Omental fat pad (tissue), 4 donors: Measurements from ENCODE around the gene SAMD4A. TPM values are rescaled to one million over a fixed set of nuclear protein-coding genes. Genes with fewer than 3 reads are reported as not detected.

Experiments
- ATAC-seq: fragments of 150-250 bp; one replicate; pipeline ENCODE4 v1.9.1; 2016; ENCODE audit warnings: mild to moderate bottlenecking, moderate library complexity; ENCODE audit not compliant: low FRiP score
- DNase-seq: peaks from one replicate; pipeline ENCODE4 v3.0.0-alpha.2; 2019; ENCODE audit warnings: low spot score
- total RNA-seq, 4 donors: library from RNA; depleted of rRNA; stranded (reverse); fragments of >200 nt; gene quantifications; one replicate each; pipeline ENCODE4 v1.1.0, GENCODE V29; 2016
- TF ChIP-seq, protein P1 (sequence below), 3 donors: fragments of 450-650 bp; IDR thresholded peaks; one replicate each; pipeline ENCODE4 v1.5.1; 2016 to 2017; ENCODE audit warnings: antibody characterized with exemption in 3 of 3, mild to moderate bottlenecking in 3 of 3, moderate library complexity in 2 of 3

Gene SAMD4A
- total RNA-seq, 4 donors from 2014 or later, result 33.9 to 116 (median 38.3) TPM

DNA sequence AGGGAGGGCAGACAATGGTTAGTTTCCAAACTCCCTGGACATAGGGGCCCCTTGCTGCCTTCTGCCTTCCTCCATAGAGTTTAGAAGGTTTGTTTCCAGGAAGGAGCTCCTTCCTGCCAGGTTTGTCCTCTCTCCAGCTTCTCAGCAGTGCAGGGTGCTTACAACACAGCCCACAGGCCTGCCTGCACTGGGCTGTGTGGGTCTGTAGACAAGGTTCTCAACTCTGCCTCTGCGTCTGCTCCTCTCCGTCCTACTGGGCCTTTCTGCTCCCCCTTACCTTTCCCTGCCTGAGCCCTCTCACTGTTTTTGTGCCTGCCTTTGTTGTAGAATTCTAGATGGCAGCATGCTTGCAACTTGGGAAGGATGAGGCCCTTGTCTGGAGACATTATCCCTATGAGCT, 124.0 kb downstream of the SAMD4A start:
- DNase-seq (no peak), ATAC-seq (no peak)
- TF ChIP-seq, protein P1, sequence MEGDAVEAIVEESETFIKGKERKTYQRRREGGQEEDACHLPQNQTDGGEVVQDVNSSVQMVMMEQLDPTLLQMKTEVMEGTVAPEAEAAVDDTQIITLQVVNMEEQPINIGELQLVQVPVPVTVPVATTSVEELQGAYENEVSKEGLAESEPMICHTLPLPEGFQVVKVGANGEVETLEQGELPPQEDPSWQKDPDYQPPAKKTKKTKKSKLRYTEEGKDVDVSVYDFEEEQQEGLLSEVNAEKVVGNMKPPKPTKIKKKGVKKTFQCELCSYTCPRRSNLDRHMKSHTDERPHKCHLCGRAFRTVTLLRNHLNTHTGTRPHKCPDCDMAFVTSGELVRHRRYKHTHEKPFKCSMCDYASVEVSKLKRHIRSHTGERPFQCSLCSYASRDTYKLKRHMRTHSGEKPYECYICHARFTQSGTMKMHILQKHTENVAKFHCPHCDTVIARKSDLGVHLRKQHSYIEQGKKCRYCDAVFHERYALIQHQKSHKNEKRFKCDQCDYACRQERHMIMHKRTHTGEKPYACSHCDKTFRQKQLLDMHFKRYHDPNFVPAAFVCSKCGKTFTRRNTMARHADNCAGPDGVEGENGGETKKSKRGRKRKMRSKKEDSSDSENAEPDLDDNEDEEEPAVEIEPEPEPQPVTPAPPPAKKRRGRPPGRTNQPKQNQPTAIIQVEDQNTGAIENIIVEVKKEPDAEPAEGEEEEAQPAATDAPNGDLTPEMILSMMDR (IDR thresholded peaks at IDR 0.05), result no peak

DNA sequence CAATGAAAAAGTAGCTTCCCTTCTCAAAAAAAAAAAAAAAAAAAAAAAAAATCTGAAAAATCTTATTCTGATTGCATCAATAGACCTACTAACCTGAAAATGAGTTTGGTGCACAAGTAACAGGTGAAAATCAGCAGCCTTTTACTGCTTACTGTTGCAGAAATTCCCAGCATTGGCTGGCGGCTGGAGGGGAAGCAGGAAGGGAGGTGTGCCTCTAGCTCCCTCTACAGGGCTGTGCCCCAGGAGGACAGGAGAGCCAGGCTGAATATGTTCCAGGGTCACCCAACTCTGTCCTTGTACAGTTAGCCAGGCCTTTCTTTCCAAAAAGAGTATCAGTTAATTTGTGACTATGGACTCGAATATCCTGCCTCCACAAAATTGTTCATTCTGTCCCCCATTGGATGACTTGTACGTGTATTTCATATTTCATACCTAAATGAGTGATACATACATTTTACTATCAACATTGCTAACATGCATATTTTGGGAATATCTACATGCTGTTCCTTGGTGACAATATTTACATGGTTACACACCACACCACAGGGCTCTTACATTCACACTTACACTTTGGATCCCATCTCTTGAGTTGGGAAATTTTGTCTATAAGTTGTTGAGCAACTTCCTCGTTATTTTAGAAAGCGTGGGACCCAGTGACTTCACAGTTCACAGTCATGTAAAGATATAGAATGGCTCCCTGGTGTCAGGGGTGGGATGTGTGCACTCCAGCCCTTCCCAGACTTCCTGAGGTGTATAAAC, 124.8 kb downstream of the SAMD4A start:
- DNase-seq (peak; percentile 50), ATAC-seq (peak; percentile 71)
- TF ChIP-seq, protein P1 (IDR thresholded peaks at IDR 0.05), result peak in 1 of 3 donors; percentile 52

DNA sequence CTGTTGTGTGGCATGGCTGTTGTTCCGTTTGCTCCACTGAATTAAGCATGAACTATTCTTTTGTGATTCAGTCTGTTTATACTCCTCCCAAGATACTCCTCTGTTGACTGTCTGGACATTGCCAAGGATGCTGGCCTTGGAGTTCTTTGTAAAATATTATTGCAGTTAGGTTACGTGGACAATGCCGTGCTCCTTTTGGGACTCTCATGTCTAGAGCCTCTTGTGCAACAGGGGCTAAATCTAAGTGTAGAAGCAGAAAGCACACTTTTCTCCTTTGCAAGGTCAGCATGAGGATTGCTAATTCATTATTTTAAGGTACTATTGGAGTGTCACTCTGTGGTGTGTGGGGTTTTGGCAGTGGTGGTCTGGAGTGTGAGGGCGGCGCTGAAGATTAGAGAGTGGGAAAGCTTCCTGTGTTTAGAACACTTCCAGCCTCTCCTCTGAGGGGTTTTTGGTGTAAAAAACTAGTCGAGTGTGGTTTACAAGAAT, 125.4 kb downstream of the SAMD4A start:
- ATAC-seq (no peak), DNase-seq (no peak)
- TF ChIP-seq, protein P1 (IDR thresholded peaks at IDR 0.05), result no peak

DNA sequence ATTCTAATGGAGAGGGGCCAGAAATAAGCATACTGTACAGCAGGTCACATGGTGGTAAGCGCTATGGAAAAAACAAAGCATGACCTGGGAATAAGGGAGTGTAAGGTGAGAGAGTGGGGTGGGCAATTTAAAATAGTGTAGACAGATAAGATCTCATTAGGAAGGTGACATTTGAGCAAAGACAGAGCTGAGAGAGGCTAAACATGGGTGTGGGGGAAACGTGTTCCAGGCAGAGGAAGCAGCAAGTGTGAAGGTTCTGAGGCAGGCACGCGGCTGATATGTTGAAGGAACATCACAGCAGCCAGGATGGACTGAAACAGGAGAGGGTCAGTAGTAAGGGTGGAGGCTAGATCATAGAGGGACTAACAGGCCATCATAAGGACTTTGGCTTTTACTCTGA, 126.8 kb downstream of the SAMD4A start:
- TF ChIP-seq, protein P1 (IDR thresholded peaks at IDR 0.05), result no peak
- no peak for ATAC-seq
- DNase-seq, result no peak

DNA sequence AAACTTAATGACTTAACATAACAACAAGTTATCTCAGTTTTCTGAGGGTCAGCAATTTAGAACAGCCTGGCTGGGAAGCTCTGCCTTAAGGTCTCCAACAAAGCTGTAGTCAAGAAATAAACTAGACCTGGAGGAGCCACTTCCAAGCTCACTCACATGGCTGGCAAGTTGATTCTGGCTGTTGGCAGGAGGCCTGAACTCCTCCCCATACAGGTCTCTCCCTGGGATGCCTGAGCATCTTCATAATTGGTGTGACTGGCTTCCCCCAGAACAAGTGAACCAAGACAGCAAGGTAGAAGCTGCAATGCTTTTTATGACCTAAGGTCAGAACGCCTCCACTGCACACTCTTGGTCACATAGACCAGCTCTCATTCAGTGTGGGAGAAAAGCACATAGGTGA, 128.3 kb downstream of the SAMD4A start:
- TF ChIP-seq, protein P1 (IDR thresholded peaks at IDR 0.05), result no peak
- DNase-seq, result no peak
- no peak for ATAC-seq

DNA sequence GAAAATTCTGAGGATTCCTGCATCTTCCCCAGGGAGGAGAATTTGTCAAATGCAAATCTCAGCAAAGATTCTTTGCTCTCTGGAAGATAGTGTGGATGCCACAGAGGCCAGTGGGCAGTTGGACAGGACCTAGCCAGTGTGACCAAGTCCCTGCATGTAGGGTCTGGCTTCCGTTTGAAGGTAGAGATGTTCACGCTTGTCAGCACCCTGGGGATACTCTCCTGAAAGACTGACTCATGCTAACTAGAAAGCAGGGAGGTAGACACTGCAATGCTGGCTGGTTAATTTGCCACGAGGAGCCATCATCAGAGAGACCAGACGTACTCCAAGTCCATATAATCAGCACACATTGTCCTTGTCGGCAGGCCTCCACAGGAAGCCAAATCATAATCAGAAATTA, 130.1 kb downstream of the SAMD4A start:
- TF ChIP-seq, protein P1 (IDR thresholded peaks at IDR 0.05), result no peak
- no peak for ATAC-seq
- DNase-seq, result no peak

DNA sequence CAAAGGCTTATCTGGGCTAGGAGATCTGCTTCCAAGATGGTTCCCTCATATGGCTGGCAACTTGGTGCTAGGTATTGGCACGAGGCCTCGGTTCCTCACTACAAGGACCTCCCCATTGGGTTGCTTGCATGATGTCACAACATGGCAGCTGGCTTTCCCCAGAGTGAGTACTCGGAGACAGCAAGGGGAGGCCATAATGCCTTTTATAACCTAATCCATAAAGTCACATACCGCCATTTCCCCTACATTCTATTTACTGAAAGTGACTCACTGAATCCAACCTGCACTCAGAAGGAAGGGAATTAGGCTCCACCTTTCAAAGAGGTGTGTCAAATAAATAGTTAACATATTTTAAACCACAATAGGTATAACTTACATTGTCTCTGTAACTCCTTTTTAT, 130.9 kb downstream of the SAMD4A start:
- no peak for ATAC-seq
- DNase-seq, result no peak
- TF ChIP-seq, protein P1 (IDR thresholded peaks at IDR 0.05), result no peak
